ENCODE measurements around the gene IL27RA. TPM values are rescaled to one million over a fixed set of nuclear protein-coding genes. Genes with fewer than 3 reads are reported as not detected.

IL27RA gene
- total and polyA plus RNA-seq, 7 donors = 1.5 to 3.7 (median 2.8) TPM

GRCh38 chr19:13993590-13994300, 37.8 kb upstream of the IL27RA start:
- Histone ChIP-seq H3K27me3 (ENCODE audit: insufficient read depth in 3 of 3, low read length in 2 of 3) (no peaks in the 10 kb centered on the region), H3K4me1 (peaks cover 16% of the 10 kb centered on the region), H3K9me3 (no peaks in the 10 kb centered on the region), H3K27ac (no peak overlapping the region), H3K36me3 (ENCODE audit: insufficient read depth in 1 of 2, low read depth in 1 of 2) (peaks cover 0 to 22% of the 10 kb centered on the region in 2 donors), H3K4me3 (no peak overlapping the region)
- no peak for TF ChIP-seq CTCF (IDR thresholded peaks at IDR 0.05)
- DNase-seq = no peak
- no peak for ATAC-seq
- intact Hi-C loops (cut with DNase I) = no loop called here
- 79 to 89% (median 86%) methylated on average over 22 of the region's 22 CpGs for WGBS, 3 donors

- WGBS, 3 donors = 38 to 56% (median 40%) methylated on average over 13 of the region's 13 CpGs
- no peak for TF ChIP-seq CTCF (IDR thresholded peaks at IDR 0.05)
- no peaks in the 10 kb centered on the region for H3K9me3 ChIP-seq
- DNase-seq (peak; percentile 54 to 77), ATAC-seq (peak; percentile 89 to 94 (median 92))
- H3K36me3 ChIP-seq (ENCODE audit: insufficient read depth in 1 of 2, low read depth in 1 of 2) = peaks cover 0 to 22% of the 10 kb centered on the region in 2 donors
- intact Hi-C loops (cut with DNase I) = no loop called here
- H3K4me3 ChIP-seq = no peak overlapping the region
- H3K4me1 ChIP-seq = peaks cover 16% of the 10 kb centered on the region
- H3K27ac ChIP-seq = peak overlapping the region; percentile 73
- no peaks in the 10 kb centered on the region for H3K27me3 ChIP-seq (ENCODE audit: insufficient read depth in 3 of 3, low read length in 2 of 3)
These were observed 36.4 kb upstream of the IL27RA start for GRCh38 chr19:13995017-13995728.

GRCh38 chr19:13995878-13996765, 35.4 kb upstream of the IL27RA start:
- Histone ChIP-seq H3K4me1 (peaks cover 22% of the 10 kb centered on the region), H3K27me3 (ENCODE audit: insufficient read depth in 3 of 3, low read length in 2 of 3) (no peaks in the 10 kb centered on the region), H3K9me3 (no peaks in the 10 kb centered on the region), H3K27ac (peak overlapping the region; percentile 73), H3K4me3 (no peak overlapping the region), H3K36me3 (ENCODE audit: insufficient read depth in 1 of 2, low read depth in 1 of 2) (peaks cover 0 to 18% of the 10 kb centered on the region in 2 donors)
- no peak for TF ChIP-seq CTCF (IDR thresholded peaks at IDR 0.05)
- DNase-seq (peak in 1 of 2 donors; percentile 8), ATAC-seq (peak in 2 of 4 donors; percentile 9 to 14)
- 78 to 88% (median 82%) methylated on average over 11 to 14 of the region's 14 CpGs for WGBS, 3 donors
- intact Hi-C loops (cut with DNase I) = no loop called here

- 78 to 92% (median 84%) methylated on average over 22 of the region's 22 CpGs for WGBS, 3 donors
- H3K27me3 ChIP-seq (ENCODE audit: insufficient read depth in 3 of 3, low read length in 2 of 3) = no peaks in the 10 kb centered on the region
- peaks cover 28% of the 10 kb centered on the region for H3K4me1 ChIP-seq
- ATAC-seq (peak in 1 of 4 donors; percentile 9), DNase-seq (peak in 1 of 2 donors; percentile 9)
- H3K4me3 ChIP-seq = no peak overlapping the region
- no peaks in the 10 kb centered on the region for H3K9me3 ChIP-seq
- TF ChIP-seq CTCF (IDR thresholded peaks at IDR 0.05) = no peak
- H3K27ac ChIP-seq = peak overlapping the region; percentile 36
- H3K36me3 ChIP-seq (ENCODE audit: insufficient read depth in 1 of 2, low read depth in 1 of 2) = peaks cover 0 to 11% of the 10 kb centered on the region in 2 donors
- intact Hi-C loops (cut with DNase I) = no loop called here
These were observed 34.5 kb upstream of the IL27RA start for GRCh38 chr19:13996928-13997630.

Data from psoas muscle (tissue), 8 donors.